ENCODE data around the gene THRA. TPM values are rescaled to one million over a fixed set of nuclear protein-coding genes. Genes with fewer than 3 reads are reported as not detected.

THRA gene
- total RNA-seq, 1 donor from 2014 or later, result 17.6 TPM

DNA sequence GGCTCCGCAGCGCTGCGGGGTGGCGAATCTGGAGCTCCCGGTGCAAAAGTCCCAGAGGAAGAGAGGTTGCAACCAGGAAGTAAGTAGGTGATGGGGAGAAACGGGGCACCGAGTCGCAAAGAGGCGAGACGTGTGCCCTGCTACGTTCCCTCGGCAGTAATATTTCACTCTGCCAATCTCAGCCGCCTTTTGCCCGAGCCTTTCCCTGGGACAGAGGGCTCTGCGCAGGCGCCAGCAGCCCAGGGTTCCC, 37.6 kb downstream of the THRA start, which contains the start of gene NR1D1:
Gene NR1D1 (minus strand): TSS at position 171 of the 250 bp plus-strand sequence. CDS start 495 bp downstream, outside the sequence.
- Mint-ChIP-seq H3K4me3 (ENCODE audit: unreplicated experiment) (peak within 1 kb of the TSS; percentile 97), H3K9me3 (ENCODE audit: unreplicated experiment) (peaks cover 7% of the 10 kb centered on the region), H3K27me3 (ENCODE audit: unreplicated experiment) (peaks cover 15% of the 10 kb centered on the region), H3K4me1 (ENCODE audit: low read depth, unreplicated experiment) (peaks cover 15% of the 10 kb centered on the region), H3K36me3 (ENCODE audit: unreplicated experiment) (no peaks in the 10 kb centered on the region), H3K27ac (ENCODE audit: unreplicated experiment) (no peak within 1 kb of the TSS)
- TF ChIP-seq, protein P1, sequence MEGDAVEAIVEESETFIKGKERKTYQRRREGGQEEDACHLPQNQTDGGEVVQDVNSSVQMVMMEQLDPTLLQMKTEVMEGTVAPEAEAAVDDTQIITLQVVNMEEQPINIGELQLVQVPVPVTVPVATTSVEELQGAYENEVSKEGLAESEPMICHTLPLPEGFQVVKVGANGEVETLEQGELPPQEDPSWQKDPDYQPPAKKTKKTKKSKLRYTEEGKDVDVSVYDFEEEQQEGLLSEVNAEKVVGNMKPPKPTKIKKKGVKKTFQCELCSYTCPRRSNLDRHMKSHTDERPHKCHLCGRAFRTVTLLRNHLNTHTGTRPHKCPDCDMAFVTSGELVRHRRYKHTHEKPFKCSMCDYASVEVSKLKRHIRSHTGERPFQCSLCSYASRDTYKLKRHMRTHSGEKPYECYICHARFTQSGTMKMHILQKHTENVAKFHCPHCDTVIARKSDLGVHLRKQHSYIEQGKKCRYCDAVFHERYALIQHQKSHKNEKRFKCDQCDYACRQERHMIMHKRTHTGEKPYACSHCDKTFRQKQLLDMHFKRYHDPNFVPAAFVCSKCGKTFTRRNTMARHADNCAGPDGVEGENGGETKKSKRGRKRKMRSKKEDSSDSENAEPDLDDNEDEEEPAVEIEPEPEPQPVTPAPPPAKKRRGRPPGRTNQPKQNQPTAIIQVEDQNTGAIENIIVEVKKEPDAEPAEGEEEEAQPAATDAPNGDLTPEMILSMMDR (IDR thresholded peaks at IDR 0.05; ENCODE audit: partially characterized antibody, unreplicated experiment), result no peak
- DNase-seq, result no peak

DNA sequence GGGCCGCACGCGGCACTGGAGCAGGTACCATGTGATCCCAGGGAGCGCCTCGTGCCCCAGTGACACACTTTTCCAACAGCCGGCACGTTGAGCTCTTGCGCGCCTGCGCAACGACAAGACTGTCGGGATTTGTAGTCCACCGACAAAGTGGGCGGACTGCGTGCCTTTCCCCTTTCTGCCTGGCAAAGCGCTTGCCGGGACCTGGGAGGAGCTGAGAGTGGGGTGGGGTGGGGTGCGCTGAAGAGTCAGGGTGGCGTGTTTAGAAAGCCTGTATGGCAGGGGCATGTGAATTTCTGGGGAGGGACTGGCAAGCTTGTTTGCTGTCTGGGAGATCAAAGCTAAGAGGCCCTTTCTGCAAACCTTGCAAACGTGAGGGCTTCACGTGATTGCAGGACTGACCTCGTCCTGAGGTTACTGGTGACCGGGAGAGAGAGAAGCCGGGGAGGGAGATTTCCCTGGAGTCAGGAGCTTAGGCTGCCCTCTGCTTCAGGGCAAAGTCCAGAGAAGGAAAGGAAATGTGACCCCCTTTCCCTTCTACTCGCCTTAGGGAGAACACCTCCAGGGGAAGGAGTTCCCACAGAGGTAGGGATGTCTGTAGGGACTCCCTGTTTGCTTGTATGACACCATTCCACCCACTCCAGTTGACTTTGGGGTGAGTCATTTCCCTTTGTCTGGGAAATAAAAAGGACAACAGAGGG, 38.1 kb downstream of the THRA start:
- Mint-ChIP-seq H3K36me3 (ENCODE audit: unreplicated experiment) (no peaks in the 10 kb centered on the region), H3K4me1 (ENCODE audit: low read depth, unreplicated experiment) (peaks cover 15% of the 10 kb centered on the region), H3K27me3 (ENCODE audit: unreplicated experiment) (peaks cover 15% of the 10 kb centered on the region), H3K4me3 (ENCODE audit: unreplicated experiment) (peak overlapping the region; percentile 97), H3K27ac (ENCODE audit: unreplicated experiment) (no peak overlapping the region), H3K9me3 (ENCODE audit: unreplicated experiment) (peaks cover 7% of the 10 kb centered on the region)
- peak; percentile 97 for DNase-seq
- TF ChIP-seq, protein P1 (IDR thresholded peaks at IDR 0.05; ENCODE audit: partially characterized antibody, unreplicated experiment), result no peak

DNA sequence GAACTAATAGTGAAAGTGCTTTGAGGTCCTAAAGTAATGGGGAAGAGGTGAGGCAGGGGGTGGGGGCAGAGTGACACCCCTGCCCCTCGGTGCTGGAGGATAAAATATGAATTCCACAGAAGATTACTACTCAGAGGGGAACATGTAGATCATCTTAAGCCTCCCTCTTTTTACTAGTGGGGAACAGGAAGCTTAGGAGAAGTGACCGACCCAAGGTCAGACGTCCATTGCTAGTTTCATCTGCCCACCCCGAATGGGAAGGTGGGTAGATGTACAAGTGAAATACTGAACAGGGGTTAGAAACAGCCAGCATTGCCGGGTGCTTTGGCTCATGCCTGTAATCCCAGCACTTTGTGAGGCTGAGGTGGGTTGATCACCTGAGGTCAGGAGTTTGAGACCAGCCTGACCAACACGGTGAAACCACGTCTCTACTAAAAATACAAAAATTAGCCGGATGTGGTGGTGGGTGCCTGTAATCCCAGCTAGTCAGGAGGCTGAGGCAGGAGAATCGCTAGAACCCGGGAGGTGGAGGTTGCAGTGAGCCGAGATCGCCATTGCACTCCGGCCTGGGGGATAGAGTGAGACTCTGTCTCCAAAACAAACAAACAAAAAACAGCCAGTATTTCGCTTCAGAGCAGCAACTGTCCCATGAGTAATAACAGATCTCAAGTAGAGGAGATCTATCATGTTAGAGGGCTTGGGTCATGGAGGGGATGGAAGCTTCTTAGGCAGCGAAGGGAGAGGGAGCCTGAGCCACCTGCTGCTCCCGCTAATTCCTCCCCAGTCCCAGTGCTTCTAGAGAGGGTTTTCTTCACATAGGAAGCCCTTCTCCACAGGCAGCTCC, 38.8 kb downstream of the THRA start:
- peaks cover 14% of the 10 kb centered on the region for H3K27me3 Mint-ChIP-seq (ENCODE audit: unreplicated experiment)
- peaks cover 7% of the 10 kb centered on the region for H3K9me3 Mint-ChIP-seq (ENCODE audit: unreplicated experiment)
- TF ChIP-seq, protein P1 (IDR thresholded peaks at IDR 0.05; ENCODE audit: partially characterized antibody, unreplicated experiment), result no peak
- H3K4me3 Mint-ChIP-seq (ENCODE audit: unreplicated experiment), result peak overlapping the region; percentile 26
- DNase-seq, result no peak
- H3K27ac Mint-ChIP-seq (ENCODE audit: unreplicated experiment), result peak overlapping the region; percentile 14
- H3K4me1 Mint-ChIP-seq (ENCODE audit: low read depth, unreplicated experiment), result peaks cover 15% of the 10 kb centered on the region
- no peaks in the 10 kb centered on the region for H3K36me3 Mint-ChIP-seq (ENCODE audit: unreplicated experiment)

DNA sequence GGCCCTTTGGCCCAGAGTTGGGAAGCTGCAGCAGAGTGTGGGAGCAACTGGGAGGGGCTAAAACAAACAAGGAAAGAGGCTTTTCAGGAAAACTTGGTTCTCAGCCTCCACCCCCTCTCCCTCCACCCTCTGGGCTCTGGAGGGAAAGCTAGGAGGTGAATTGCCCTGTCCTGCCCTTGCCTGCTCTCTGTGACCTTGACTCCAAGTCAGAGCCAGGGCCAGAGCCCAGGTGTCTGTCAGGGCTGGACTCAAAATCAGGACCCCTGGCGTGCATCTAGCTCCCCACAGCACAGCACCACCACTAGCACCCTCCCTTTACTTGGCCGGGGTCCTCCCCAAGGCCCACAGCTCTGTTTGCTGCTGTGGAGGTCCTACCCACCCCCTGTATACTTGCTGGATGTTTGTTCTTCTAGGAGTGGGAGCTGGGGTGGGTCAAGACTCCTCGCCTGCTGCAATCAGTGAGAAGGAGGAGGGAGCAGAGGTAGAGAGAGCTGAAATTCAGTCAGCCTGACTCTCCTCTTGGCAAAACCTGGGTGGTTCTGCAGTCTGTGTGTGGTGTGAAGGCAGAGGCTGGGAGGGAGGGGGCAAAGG, 40.4 kb downstream of the THRA start:
- no peak for DNase-seq
- no peak overlapping the region for H3K27ac Mint-ChIP-seq (ENCODE audit: unreplicated experiment)
- peaks cover 14% of the 10 kb centered on the region for H3K27me3 Mint-ChIP-seq (ENCODE audit: unreplicated experiment)
- peaks cover 7% of the 10 kb centered on the region for H3K9me3 Mint-ChIP-seq (ENCODE audit: unreplicated experiment)
- no peak overlapping the region for H3K4me3 Mint-ChIP-seq (ENCODE audit: unreplicated experiment)
- peaks cover 21% of the 10 kb centered on the region for H3K4me1 Mint-ChIP-seq (ENCODE audit: low read depth, unreplicated experiment)
- no peaks in the 10 kb centered on the region for H3K36me3 Mint-ChIP-seq (ENCODE audit: unreplicated experiment)
- TF ChIP-seq, protein P1 (IDR thresholded peaks at IDR 0.05; ENCODE audit: partially characterized antibody, unreplicated experiment), result no peak

Data from glutamatergic neuron (in vitro differentiated cells).